GM23338 (cell line): ENCODE data around the gene PLEKHA7. TPM values are rescaled to one million over a fixed set of nuclear protein-coding genes. Genes with fewer than 3 reads are reported as not detected.

Experiments
- ATAC-seq: fragments of 200-7000 bp; cut with Tn5 transposase; 3 replicates; pipeline ENCODE4 v1.9.1; 2020
- DNase-seq: peaks from one replicate; pipeline ENCODE4 v3.0.0-alpha.2; 2015; ENCODE audit warnings: low spot score
- H2AFZ ChIP-seq: fragments of 200-600 bp; sonication (generic); 2 replicates; pipeline ENCODE4 v1.8.0; 2016; ENCODE audit warnings: antibody characterized with exemption, mild to moderate bottlenecking, moderate library complexity
- H3F3A ChIP-seq: fragments of 200-600 bp; sonication (generic); replicated peaks from 2 replicates; pipeline ENCODE4 v1.8.0; 2017; ENCODE audit warnings: antibody characterized with exemption, mixed run types, low read depth
- H3K27ac ChIP-seq: fragments of 200-600 bp; sonication (generic); 2 replicates; pipeline ENCODE4 v1.6.1; 2016; ENCODE audit warnings: low read depth
- H3K27me3 ChIP-seq: fragments of 200-600 bp; sonication (generic); 2 replicates; pipeline ENCODE4 v1.8.0; 2016; ENCODE audit warnings: mild to moderate bottlenecking, mixed run types, moderate library complexity; ENCODE audit not compliant: insufficient read depth
- H3K36me3 ChIP-seq: fragments of 200-600 bp; sonication (generic); 2 replicates; pipeline ENCODE4 v1.8.0; 2016; ENCODE audit warnings: mild to moderate bottlenecking; ENCODE audit not compliant: insufficient read depth
- H3K4me1 ChIP-seq: fragments of 200-600 bp; sonication (generic); 2 replicates; pipeline ENCODE4 v1.8.0; 2016; ENCODE audit warnings: mild to moderate bottlenecking, moderate library complexity; ENCODE audit not compliant: insufficient read depth
- H3K4me2 ChIP-seq: fragments of 200-600 bp; sonication (generic); 2 replicates; pipeline ENCODE4 v1.7.1; 2017; ENCODE audit warnings: mixed run types
- H3K4me3 ChIP-seq: fragments of 200-600 bp; sonication (generic); 2 replicates; pipeline ENCODE4 v1.6.1; 2016; ENCODE audit warnings: mixed run types
- H3K79me2 ChIP-seq: fragments of 200-600 bp; sonication (generic); replicated peaks from 2 replicates; pipeline ENCODE4 v1.8.0; 2017; ENCODE audit warnings: mild to moderate bottlenecking; ENCODE audit not compliant: insufficient read depth
- H3K9me2 ChIP-seq: fragments of 200-600 bp; sonication (generic); 2 replicates; pipeline ENCODE4 v1.8.0; 2017; ENCODE audit not compliant: insufficient read depth
- H4K20me1 ChIP-seq: fragments of 200-600 bp; sonication (generic); replicated peaks from 2 replicates; pipeline ENCODE4 v1.8.0; 2017; ENCODE audit warnings: mild to moderate bottlenecking; ENCODE audit not compliant: insufficient read depth
- H3K27ac Mint-ChIP-seq: 2 replicates; pipeline ENCODE4 v1.8.0; 2020; ENCODE audit warnings: inconsistent platforms, mild to moderate bottlenecking, moderate library complexity, mixed read lengths
- H3K27me3 Mint-ChIP-seq: 3 replicates; pipeline ENCODE4 v1.8.0; 2022; ENCODE audit warnings: low read depth, mild to moderate bottlenecking, moderate library complexity, mixed read lengths, inconsistent platforms; ENCODE audit not compliant: insufficient read depth, poor library complexity
- H3K36me3 Mint-ChIP-seq: 3 replicates; pipeline ENCODE4 v1.8.0; 2021; ENCODE audit warnings: low read depth, mild to moderate bottlenecking, inconsistent platforms, moderate library complexity, mixed read lengths
- H3K4me1 Mint-ChIP-seq: 3 replicates; pipeline ENCODE4 v1.8.0; 2020; ENCODE audit warnings: mild to moderate bottlenecking, inconsistent platforms, mixed read lengths
- H3K4me3 Mint-ChIP-seq: 3 replicates; pipeline ENCODE4 v1.8.0; 2021; ENCODE audit warnings: moderate library complexity, mild to moderate bottlenecking, inconsistent platforms, mixed read lengths
- H3K9me3 Mint-ChIP-seq: 3 replicates; pipeline ENCODE4 v1.8.0; 2020; ENCODE audit warnings: moderate library complexity, mild to moderate bottlenecking, inconsistent platforms, mixed read lengths
- CREB1 ChIP-seq: fragments of 250-450 bp; sonication (Bioruptor Pico); IDR thresholded peaks from 2 replicates; pipeline ENCODE4 v1.5.0; 2020; ENCODE audit warnings: low read depth, mild to moderate bottlenecking, moderate library complexity
- EZH2 ChIP-seq: fragments of 200-600 bp; sonication (generic); IDR thresholded peaks from one replicate; pipeline ENCODE4 v1.8.0; 2017; ENCODE audit warnings: antibody characterized with exemption, mild to moderate bottlenecking, low read depth; ENCODE audit not compliant: unreplicated experiment
- NANOG ChIP-seq: IDR thresholded peaks from 2 replicates; pipeline ENCODE4 v1.6.1; 2016; ENCODE audit warnings: antibody characterized with exemption, borderline replicate concordance
- POLR2AphosphoS5 ChIP-seq: IDR thresholded peaks from 2 replicates; pipeline ENCODE4 v1.6.1; 2016; ENCODE audit warnings: antibody characterized with exemption, low read depth
- STAT1 ChIP-seq: IDR thresholded peaks from one replicate; pipeline ENCODE4 v1.6.1; 2016; ENCODE audit warnings: antibody characterized with exemption; ENCODE audit not compliant: unreplicated experiment
- ZNF114 ChIP-seq: fragments of 250-450 bp; sonication (Bioruptor Pico); IDR thresholded peaks from 2 replicates; pipeline ENCODE4 v1.5.0; 2020; ENCODE audit warnings: mild to moderate bottlenecking, moderate library complexity
- ZNF331 ChIP-seq: fragments of 250-450 bp; sonication (Bioruptor Pico); IDR thresholded peaks from 2 replicates; pipeline ENCODE4 v1.5.0; 2020; ENCODE audit warnings: low read depth, mild to moderate bottlenecking, moderate library complexity
- polyA plus RNA-seq: library from polyadenylated mRNA; unstranded; fragments of >200 nt; fragmentation: Nextera tagmentation; extraction: Ambion mirVana; gene quantifications from 2 replicates; pipeline ENCODE4 v1.2.1, GENCODE V29; 2016
- total RNA-seq: library from RNA; depleted of rRNA; stranded (reverse); fragments of >200 nt; shearing (Covaris generic); gene quantifications from 2 replicates; pipeline ENCODE4 v1.2.3, GENCODE V29; 2014
- TF ChIP-seq, protein P1 (sequence below): IDR thresholded peaks from one replicate; pipeline ENCODE4 v1.6.1; 2018; ENCODE audit warnings: antibody characterized with exemption; ENCODE audit not compliant: unreplicated experiment
- TF ChIP-seq, protein P2 (sequence below), 2 experiments: fragments of 200-600 bp in 1 of 2; sonication (generic) in 1 of 2; conservative IDR thresholded peaks; 2 replicates each; pipeline versions ENCODE4 v1.5.1 to v1.6.1; 2016 to 2017; ENCODE audit warnings: antibody characterized with exemption in 2 of 2, low read depth in 2 of 2, mild to moderate bottlenecking in 2 of 2, moderate library complexity in 1 of 2
- TF ChIP-seq, protein P3 (sequence below): fragments of 250-450 bp; sonication (Bioruptor Pico); IDR thresholded peaks from 2 replicates; pipeline ENCODE4 v1.5.0; 2020; ENCODE audit warnings: mild to moderate bottlenecking, moderate library complexity
- TF ChIP-seq, protein P4 (sequence below): IDR thresholded peaks from 2 replicates; pipeline ENCODE4 v1.6.1; 2016; ENCODE audit warnings: antibody characterized with exemption

Gene PLEKHA7
- total and polyA plus RNA-seq, 2 experiments from 2014 or later, result 9.7 to 15.8 TPM

DNA sequence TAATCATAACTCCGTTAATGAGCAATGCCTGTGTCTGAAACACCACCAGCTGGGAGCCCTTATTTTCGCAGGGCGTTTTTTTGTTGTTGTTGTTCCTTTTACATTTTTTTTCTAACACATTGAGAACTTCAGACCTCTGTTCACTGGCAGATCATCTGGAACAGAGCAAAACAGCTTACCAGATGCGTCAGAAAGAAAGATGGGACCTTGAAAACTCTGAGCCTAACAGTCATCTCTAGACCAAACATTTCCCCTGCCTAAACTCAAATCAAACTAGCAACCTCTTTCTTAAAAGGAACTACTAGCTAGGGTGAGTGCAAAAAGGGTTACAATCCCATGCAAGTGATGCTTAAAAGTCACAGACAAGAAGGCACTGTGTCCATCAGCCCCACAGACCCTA lies 93.2 kb downstream of the PLEKHA7 start (continued):
- TF ChIP-seq, protein P1, sequence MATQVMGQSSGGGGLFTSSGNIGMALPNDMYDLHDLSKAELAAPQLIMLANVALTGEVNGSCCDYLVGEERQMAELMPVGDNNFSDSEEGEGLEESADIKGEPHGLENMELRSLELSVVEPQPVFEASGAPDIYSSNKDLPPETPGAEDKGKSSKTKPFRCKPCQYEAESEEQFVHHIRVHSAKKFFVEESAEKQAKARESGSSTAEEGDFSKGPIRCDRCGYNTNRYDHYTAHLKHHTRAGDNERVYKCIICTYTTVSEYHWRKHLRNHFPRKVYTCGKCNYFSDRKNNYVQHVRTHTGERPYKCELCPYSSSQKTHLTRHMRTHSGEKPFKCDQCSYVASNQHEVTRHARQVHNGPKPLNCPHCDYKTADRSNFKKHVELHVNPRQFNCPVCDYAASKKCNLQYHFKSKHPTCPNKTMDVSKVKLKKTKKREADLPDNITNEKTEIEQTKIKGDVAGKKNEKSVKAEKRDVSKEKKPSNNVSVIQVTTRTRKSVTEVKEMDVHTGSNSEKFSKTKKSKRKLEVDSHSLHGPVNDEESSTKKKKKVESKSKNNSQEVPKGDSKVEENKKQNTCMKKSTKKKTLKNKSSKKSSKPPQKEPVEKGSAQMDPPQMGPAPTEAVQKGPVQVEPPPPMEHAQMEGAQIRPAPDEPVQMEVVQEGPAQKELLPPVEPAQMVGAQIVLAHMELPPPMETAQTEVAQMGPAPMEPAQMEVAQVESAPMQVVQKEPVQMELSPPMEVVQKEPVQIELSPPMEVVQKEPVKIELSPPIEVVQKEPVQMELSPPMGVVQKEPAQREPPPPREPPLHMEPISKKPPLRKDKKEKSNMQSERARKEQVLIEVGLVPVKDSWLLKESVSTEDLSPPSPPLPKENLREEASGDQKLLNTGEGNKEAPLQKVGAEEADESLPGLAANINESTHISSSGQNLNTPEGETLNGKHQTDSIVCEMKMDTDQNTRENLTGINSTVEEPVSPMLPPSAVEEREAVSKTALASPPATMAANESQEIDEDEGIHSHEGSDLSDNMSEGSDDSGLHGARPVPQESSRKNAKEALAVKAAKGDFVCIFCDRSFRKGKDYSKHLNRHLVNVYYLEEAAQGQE, result no peak

DNA sequence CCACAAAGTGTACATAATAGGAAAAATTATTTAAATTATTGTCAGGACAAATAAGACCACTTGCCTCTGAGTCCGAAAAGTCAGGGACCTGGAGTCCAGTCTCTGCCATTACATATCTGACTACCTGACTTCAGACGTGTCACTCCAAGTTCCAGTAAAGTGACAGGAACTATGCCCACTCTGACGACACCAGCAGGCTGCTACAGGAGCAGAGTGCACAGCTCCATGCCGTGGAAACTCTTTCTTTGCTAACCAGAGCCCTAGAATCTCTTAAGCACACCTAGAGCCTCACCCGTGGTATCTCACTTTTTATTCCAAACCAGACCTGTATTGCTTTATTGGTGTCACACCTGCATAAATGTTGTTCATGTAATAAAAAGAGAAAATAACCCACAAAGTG lies 93.7 kb downstream of the PLEKHA7 start:
- Mint-ChIP-seq H3K27ac (no peak overlapping the region), H3K4me1 (peaks cover 21% of the 10 kb centered on the region), H3K27me3 (peaks cover 25% of the 10 kb centered on the region), H3K9me3 (no peaks in the 10 kb centered on the region), H3K36me3 (no peaks in the 10 kb centered on the region), H3K4me3 (no peak overlapping the region)
- H3K4me2 ChIP-seq, result no peak overlapping the region
- no peaks in the 10 kb centered on the region for H3F3A ChIP-seq
- no peaks in the 10 kb centered on the region; the same call in 1 of the 2 replicates for H3K79me2 ChIP-seq
- peaks cover 31% of the 10 kb centered on the region for H3K27me3 ChIP-seq
- DNase-seq (no peak), ATAC-seq (no peak)
- H3K36me3 ChIP-seq, result no peaks in the 10 kb centered on the region
- no peak overlapping the region for H3K27ac ChIP-seq
- H3K9me2 ChIP-seq, result no peaks in the 10 kb centered on the region
- peaks cover 15% of the 10 kb centered on the region for H3K4me1 ChIP-seq
- H3K4me3 ChIP-seq, result no peak overlapping the region
- no peak overlapping the region for H2AFZ ChIP-seq
- H4K20me1 ChIP-seq, result peaks cover 14% of the 10 kb centered on the region
- TF ChIP-seq NANOG (no peak), EZH2 (no peak), CREB1 (CRISPR knock-in tag) (no peak), ZNF331 (CRISPR knock-in tag) (no peak), POLR2AphosphoS5 (no peak), STAT1 (no peak), ZNF114 (CRISPR knock-in tag) (no peak)
- TF ChIP-seq, protein P2, sequence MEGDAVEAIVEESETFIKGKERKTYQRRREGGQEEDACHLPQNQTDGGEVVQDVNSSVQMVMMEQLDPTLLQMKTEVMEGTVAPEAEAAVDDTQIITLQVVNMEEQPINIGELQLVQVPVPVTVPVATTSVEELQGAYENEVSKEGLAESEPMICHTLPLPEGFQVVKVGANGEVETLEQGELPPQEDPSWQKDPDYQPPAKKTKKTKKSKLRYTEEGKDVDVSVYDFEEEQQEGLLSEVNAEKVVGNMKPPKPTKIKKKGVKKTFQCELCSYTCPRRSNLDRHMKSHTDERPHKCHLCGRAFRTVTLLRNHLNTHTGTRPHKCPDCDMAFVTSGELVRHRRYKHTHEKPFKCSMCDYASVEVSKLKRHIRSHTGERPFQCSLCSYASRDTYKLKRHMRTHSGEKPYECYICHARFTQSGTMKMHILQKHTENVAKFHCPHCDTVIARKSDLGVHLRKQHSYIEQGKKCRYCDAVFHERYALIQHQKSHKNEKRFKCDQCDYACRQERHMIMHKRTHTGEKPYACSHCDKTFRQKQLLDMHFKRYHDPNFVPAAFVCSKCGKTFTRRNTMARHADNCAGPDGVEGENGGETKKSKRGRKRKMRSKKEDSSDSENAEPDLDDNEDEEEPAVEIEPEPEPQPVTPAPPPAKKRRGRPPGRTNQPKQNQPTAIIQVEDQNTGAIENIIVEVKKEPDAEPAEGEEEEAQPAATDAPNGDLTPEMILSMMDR (conservative IDR thresholded peaks at IDR 0.05; ENCODE audit: low read depth in 2 of 2), result no peak
- TF ChIP-seq, protein P3, sequence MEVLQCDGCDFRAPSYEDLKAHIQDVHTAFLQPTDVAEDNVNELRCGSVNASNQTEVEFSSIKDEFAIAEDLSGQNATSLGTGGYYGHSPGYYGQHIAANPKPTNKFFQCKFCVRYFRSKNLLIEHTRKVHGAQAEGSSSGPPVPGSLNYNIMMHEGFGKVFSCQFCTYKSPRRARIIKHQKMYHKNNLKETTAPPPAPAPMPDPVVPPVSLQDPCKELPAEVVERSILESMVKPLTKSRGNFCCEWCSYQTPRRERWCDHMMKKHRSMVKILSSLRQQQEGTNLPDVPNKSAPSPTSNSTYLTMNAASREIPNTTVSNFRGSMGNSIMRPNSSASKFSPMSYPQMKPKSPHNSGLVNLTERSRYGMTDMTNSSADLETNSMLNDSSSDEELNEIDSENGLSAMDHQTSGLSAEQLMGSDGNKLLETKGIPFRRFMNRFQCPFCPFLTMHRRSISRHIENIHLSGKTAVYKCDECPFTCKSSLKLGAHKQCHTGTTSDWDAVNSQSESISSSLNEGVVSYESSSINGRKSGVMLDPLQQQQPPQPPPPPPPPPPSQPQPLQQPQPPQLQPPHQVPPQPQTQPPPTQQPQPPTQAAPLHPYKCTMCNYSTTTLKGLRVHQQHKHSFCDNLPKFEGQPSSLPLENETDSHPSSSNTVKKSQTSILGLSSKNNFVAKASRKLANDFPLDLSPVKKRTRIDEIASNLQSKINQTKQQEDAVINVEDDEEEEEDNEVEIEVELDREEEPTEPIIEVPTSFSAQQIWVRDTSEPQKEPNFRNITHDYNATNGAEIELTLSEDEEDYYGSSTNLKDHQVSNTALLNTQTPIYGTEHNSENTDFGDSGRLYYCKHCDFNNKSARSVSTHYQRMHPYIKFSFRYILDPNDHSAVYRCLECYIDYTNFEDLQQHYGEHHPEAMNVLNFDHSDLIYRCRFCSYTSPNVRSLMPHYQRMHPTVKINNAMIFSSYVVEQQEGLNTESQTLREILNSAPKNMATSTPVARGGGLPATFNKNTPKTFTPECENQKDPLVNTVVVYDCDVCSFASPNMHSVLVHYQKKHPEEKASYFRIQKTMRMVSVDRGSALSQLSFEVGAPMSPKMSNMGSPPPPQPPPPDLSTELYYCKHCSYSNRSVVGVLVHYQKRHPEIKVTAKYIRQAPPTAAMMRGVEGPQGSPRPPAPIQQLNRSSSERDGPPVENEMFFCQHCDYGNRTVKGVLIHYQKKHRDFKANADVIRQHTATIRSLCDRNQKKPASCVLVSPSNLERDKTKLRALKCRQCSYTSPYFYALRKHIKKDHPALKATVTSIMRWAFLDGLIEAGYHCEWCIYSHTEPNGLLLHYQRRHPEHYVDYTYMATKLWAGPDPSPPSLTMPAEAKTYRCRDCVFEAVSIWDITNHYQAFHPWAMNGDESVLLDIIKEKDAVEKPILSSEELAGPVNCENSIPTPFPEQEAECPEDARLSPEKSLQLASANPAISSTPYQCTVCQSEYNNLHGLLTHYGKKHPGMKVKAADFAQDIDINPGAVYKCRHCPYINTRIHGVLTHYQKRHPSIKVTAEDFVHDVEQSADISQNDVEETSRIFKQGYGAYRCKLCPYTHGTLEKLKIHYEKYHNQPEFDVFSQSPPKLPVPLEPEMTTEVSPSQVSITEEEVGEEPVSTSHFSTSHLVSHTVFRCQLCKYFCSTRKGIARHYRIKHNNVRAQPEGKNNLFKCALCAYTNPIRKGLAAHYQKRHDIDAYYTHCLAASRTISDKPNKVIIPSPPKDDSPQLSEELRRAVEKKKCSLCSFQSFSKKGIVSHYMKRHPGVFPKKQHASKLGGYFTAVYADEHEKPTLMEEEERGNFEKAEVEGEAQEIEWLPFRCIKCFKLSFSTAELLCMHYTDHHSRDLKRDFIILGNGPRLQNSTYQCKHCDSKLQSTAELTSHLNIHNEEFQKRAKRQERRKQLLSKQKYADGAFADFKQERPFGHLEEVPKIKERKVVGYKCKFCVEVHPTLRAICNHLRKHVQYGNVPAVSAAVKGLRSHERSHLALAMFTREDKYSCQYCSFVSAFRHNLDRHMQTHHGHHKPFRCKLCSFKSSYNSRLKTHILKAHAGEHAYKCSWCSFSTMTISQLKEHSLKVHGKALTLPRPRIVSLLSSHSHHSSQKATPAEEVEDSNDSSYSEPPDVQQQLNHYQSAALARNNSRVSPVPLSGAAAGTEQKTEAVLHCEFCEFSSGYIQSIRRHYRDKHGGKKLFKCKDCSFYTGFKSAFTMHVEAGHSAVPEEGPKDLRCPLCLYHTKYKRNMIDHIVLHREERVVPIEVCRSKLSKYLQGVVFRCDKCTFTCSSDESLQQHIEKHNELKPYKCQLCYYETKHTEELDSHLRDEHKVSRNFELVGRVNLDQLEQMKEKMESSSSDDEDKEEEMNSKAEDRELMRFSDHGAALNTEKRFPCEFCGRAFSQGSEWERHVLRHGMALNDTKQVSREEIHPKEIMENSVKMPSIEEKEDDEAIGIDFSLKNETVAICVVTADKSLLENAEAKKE (CRISPR knock-in tag), result no peak
- TF ChIP-seq, protein P4, sequence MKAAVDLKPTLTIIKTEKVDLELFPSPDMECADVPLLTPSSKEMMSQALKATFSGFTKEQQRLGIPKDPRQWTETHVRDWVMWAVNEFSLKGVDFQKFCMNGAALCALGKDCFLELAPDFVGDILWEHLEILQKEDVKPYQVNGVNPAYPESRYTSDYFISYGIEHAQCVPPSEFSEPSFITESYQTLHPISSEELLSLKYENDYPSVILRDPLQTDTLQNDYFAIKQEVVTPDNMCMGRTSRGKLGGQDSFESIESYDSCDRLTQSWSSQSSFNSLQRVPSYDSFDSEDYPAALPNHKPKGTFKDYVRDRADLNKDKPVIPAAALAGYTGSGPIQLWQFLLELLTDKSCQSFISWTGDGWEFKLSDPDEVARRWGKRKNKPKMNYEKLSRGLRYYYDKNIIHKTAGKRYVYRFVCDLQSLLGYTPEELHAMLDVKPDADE, result no peak
